ENCODE measurements around the gene SCUBE1. TPM values are rescaled to one million over a fixed set of nuclear protein-coding genes. Genes with fewer than 3 reads are reported as not detected.

SCUBE1 gene
- total and polyA plus RNA-seq, 10 of the 15 experiments (the other 5 are each of a cell fraction or from before 2014, with no cell fraction given): not detected

DNA sequence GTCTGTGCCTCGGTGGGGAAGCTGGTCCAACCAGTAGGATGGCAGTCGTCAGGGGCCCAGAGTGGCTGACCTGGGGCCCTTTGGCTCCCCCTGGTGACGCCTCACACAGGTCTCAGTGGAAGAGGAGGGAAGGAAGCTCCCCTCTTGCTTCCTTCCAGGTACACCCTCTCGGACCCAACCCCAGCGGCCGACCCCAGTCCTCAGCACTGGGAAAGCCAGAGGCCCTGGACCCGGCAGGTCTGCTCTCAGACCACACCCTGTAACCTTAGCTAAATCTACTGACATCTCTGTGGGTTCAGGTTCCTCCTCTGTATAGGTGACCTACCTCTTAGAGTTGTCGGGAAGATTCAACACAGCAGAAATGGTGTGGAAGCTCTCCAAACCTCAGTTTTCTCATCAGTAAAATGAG is 3.4 kb upstream of the SCUBE1 start:
- POLR2A ChIA-PET: interaction anchor here (1.2 kb wide), 1 partner anchor 112 kb away, joined by 4 read pairs; no protein-coding TSS in a partner anchor
- SMC1A ChIA-PET (ENCODE audit: uncharacterized antibody, unreplicated experiment): interaction anchor here (0.9 to 2.5 kb wide), 10 partner anchors 14 to 189 kb away, joined by 3 to 48 read pairs (median 4); no protein-coding TSS in a partner anchor
- Histone ChIP-seq H3K27ac (ENCODE audit: control insufficient read depth, insufficient read depth) (no peak overlapping the region), H3K27me3 (replicated peaks in 1 of 2; ENCODE audit: control insufficient read depth in 2 of 2, insufficient read depth in 2 of 2, low read length in 1 of 2) (peaks cover 7% of the 10 kb centered on the region in 2 experiments; a peak in 3 of 4 replicates), H3K4me3 (no peak overlapping the region), H4K20me1 (ENCODE audit: control insufficient read depth, insufficient read depth) (no peaks in the 10 kb centered on the region), H3K9me3 (replicated peaks; ENCODE audit: control insufficient read depth, insufficient read depth, low read length) (no peaks in the 10 kb centered on the region; the same call in 2 of the 3 replicates), H3K9ac (ENCODE audit: control insufficient read depth, insufficient read depth, low read length) (no peak overlapping the region), H3K79me2 (ENCODE audit: control insufficient read depth, insufficient read depth, low read length) (no peaks in the 10 kb centered on the region), H2AFZ (ENCODE audit: control insufficient read depth, low read depth, low read length) (no peak overlapping the region), H3K4me2 (ENCODE audit: control insufficient read depth, insufficient read depth) (no peak overlapping the region), H3K4me1 (ENCODE audit: control insufficient read depth, insufficient read depth, low read length) (peaks cover 7% of the 10 kb centered on the region), H3K36me3 (ENCODE audit: control insufficient read depth in 2 of 2, insufficient read depth in 2 of 2, low read length in 1 of 2) (no peaks in the 10 kb centered on the region)
- ATAC-seq (peak; percentile 95), FAIRE-seq (peak; percentile 89), DNase-seq (ENCODE audit: low read depth, low spot score) (no peak)
- WGBS (ENCODE audit: insufficient coverage, insufficient replicate concordance, low lambda C conversion rate, missing lambda C conversion rate): 13% methylated on average over 8 of the region's 8 CpGs
- TF ChIP-seq TARDBP (IDR thresholded peaks at IDR 0.05; ENCODE audit: borderline replicate concordance) (no peak), STAT1 (conservative IDR thresholded peaks at IDR 0.05) (no peak), CTCF (IDR thresholded peaks at IDR 0.05 in 2 of 3, conservative IDR thresholded peaks at IDR 0.05 in 1 of 3; ENCODE audit: control insufficient read depth in 2 of 3, extremely low read depth in 1 of 3, insufficient read depth in 1 of 3, low read depth in 3 of 3, low read length in 3 of 3) (peak; percentile 69 to 80 (median 70)), RAD21 (IDR thresholded peaks at IDR 0.05; ENCODE audit: insufficient read depth, low read depth, low read length) (peak; percentile 54), CREB1 (IDR thresholded peaks at IDR 0.05; ENCODE audit: low read depth) (no peak), RUNX3 (IDR thresholded peaks at IDR 0.05; ENCODE audit: low read length) (0 out of 2 replicates have a peak, but pooled peaks have one; percentile 4), SMC3 (IDR thresholded peaks at IDR 0.05; ENCODE audit: borderline replicate concordance, low read length) (peak; percentile 87), IRF5 (IDR thresholded peaks at IDR 0.05; ENCODE audit: borderline replicate concordance) (no peak), DPF2 (IDR thresholded peaks at IDR 0.05) (no peak), BCL3 (IDR thresholded peaks at IDR 0.05; ENCODE audit: borderline replicate concordance, insufficient read depth, low read depth, low read length, poor library complexity, severe bottlenecking) (no peak), EZH2 (IDR thresholded peaks at IDR 0.05; ENCODE audit: borderline replicate concordance, control insufficient read depth, low read depth, low read length) (no peak), IRF4 (IDR thresholded peaks at IDR 0.05; ENCODE audit: low read depth, low read length) (no peak), YY1 (IDR thresholded peaks at IDR 0.05; ENCODE audit: low read depth, low read length) (peak; percentile 36; the same call in 1 of the 2 replicates)
- intact Hi-C loops (cut with micrococcal nuclease; ENCODE audit: unreplicated experiment): loop anchor here (1.0 kb wide), 2 partner anchors 72 to 115 kb away; no protein-coding TSS in a partner anchor
- CTCF ChIA-PET: interaction anchor here (0.6 to 4.2 kb wide), 24 partner anchors 8 to 499 kb away, joined by 3 to 73 read pairs (median 5); no protein-coding TSS in a partner anchor
- no TSS peak for BruUV-seq (replicated peaks)
- in situ Hi-C loops (cut with MboI): loop anchor here (5.0 kb wide), 2 partner anchors 69 to 114 kb away; no protein-coding TSS in a partner anchor
- RAD21 ChIA-PET (ENCODE audit: unreplicated experiment): interaction anchor here (0.5 to 4.6 kb wide), 8 partner anchors 37 to 563 kb away, joined by 3 to 37 read pairs (median 4); no protein-coding TSS in a partner anchor

All from GM12878 (cell line).